NCI-H1048 (cell line): ENCODE data around the gene TIMM44.
"Not testable (repeated sequence)": the region's sequence is repeated elsewhere in the genome, so short reads cannot be mapped to it uniquely, and the experiment has no call there.

Source experiments
- DNase-seq: peaks from one replicate; lab custom pipeline; 2025; lab: John Stamatoyannopoulos, UW

The TIMM44 gene

DNA sequence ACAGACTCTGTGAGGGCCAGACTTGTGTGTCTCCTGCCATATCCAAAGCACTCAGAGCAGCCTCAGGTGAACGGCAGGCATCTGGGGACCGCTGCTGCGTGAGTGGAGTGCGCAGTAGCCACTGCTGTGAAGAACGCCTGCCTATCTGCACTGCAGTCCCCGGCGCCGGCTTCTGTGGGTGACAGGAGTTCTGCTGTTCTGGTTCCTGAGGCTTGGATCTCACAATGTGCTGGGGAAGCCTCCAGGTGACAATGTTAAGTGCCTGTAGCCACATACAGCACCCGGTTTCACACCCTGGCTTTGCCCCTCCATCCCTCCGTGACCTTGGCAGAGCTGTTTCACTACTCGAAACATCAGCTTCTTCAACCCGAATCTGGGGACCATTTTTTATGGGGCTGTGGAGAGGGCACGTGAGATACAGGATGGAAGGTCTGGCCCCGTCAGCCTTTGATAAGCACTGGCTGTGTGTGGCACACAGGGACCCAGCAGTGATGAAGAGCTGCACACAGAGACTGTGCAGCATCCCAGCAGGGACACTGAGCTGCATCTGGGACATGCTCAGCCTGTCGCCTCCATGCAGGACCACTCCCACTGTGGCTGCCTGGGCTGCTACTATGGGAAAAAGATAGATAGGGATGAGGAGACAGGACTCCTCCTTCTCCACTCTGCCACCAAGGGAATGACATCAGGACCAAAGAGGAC lies 33.7 kb upstream of the TIMM44 start:
- DNase-seq, result no peak

DNA sequence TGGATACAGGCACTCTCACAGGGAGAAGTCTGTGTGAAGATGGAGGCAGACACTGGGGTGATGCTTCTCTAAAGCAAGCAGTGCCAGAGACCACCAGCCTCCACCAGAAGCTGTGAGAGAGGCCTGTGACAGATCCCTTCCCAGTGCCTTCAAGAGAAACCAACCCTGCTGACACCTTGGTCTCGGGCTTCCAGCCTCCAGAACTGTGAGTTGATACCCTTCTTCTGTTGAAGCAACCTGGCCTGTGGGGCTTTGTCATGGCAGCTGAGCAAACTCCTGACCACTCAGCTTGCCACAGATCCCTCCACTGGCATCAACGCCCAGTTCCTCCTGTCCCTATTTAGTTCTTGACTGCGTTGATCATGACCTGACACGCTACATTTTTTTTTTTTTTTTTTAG lies 33.0 kb upstream of the TIMM44 start:
- DNase-seq, result no peak

DNA sequence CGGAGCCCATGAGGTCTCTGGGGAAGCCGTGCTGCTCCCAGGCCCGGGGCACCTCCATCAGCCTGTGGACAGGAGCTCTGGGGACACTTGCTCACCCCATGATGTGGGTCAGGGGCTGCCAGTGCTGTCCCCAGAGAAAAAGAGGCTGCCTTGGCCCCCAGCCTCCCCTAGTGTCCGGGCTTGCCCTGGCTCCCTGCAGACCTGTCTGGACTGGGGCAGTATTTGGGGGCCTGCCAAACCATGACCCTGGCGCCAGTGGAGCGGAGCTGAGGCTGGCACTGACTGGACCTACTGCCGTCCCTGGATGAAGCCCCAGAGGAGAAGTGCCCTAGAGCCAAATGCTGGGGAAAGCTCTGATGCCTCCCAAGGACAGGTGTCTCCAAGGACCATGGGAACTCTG lies 31.6 kb upstream of the TIMM44 start:
- DNase-seq, result no peak

DNA sequence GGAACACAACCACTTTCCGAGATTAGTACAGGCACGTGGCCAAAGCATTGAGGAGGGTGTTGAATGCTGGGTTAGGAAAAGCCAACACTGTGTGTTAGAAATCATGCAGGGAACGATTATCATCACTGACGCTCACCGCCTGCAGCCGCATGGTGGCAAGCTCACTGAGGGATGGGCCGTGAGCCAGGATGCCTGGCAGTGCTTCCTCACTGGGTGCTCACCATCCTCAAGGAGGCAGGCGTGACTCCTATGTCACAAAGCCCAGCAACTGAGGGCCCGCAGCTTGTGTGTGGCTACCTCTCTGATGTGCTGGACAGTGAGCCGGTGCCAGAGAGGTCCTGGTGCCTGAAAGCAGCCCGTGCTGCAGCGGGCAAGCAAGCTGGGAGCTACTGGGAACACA lies 30.4 kb upstream of the TIMM44 start:
- DNase-seq, result no peak

DNA sequence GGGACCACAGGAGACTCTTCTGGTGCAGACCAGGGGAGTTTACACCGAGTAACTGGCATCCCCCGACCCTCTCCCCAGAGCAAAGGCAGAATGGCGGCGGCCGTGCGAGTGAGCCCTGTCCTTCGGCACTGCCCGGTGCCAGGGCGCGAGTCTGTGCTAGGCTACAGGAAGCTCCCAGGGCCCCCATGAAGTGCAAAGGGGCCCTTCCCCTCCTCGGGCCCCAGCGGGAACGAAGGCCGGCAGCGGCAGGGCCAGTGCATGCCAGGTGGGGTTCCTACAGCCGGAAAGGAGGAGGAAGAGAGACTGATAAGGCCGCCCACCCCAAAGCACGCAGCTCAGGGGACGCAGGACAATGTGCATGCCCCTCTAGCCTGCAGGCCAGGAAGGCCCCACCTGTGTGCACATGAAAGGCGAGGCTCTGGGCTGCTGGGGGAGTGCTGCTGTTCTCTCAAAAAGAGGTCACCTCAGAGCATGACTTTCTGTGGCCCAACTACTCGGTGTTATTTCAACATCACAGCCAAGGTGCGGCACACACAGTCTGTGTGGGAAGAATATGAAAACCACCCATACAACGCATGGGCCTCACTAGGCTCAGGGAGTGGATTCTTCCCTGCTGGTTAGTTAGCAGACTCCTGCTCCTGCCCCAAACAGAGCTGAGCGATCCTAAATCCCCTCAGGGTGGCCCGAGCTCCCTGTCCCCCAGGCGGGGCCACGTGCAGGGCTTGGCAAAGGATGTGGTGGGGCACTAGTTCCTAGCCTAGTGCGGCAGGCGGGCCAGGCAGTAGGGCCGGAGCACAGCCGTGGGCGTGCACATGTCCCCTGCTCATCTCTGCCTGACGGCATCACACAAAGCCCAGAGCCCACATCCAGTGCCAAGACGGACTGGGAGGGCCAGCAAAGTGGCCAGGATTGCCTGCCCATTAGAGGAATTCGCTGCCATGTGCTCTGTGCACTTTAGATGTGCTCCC lies 28.4 kb upstream of the TIMM44 start:
- DNase-seq, result no peak

DNA sequence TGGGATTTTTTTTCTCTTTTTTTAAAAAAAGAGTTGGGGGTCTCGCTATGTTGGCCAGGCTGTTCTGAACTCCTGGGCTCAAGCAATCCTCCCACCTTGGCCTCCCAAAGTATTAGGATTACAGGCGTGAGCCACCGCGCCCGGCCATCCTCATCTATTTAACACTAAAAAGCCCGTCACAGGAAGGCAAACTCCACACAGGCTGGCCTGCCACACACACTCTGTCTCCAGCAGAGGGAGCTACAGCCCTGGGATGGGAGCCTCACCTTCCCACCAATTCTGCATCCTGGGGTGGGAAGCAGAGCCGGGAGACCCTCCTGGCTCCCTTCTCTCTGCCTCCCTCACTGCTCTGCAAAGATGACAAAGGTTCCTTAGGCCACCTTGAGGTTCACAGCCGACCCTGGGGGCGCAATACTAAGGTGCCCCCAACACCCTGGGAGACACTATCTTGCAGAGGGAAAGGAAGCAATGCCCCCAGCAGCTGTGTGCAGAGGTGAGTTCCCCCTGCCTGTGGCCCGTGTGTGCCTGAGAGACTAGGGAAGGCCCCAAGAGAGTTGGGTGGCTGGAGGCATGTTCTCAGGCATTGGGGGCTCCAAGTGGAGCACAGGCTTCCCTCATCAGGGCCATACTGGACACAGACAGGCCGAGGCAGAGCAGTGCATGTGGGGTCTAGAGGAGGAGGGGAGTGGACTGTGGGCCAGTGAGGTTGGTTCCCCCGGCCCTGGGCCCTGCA lies 27.4 kb upstream of the TIMM44 start:
- DNase-seq, result no peak

DNA sequence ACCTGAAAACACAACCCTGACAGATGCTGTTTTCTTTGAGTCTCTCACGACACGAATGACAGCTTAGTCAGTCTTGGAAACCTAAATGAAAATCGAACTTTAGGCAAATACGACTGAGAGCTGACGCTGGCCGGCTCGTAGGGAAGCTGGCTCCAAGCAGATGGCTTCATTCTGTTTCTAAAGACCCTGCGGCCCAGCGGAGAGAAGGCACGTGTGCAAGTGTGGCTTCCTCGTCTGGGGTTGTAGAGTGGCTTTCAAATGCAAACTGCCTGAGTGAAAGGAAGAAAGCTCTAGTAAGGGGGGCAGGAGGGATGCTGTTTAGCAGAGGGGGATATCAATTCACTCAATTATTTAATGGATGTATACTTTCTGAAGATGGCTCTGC lies 26.1 kb upstream of the TIMM44 start:
- no peak for DNase-seq

DNA sequence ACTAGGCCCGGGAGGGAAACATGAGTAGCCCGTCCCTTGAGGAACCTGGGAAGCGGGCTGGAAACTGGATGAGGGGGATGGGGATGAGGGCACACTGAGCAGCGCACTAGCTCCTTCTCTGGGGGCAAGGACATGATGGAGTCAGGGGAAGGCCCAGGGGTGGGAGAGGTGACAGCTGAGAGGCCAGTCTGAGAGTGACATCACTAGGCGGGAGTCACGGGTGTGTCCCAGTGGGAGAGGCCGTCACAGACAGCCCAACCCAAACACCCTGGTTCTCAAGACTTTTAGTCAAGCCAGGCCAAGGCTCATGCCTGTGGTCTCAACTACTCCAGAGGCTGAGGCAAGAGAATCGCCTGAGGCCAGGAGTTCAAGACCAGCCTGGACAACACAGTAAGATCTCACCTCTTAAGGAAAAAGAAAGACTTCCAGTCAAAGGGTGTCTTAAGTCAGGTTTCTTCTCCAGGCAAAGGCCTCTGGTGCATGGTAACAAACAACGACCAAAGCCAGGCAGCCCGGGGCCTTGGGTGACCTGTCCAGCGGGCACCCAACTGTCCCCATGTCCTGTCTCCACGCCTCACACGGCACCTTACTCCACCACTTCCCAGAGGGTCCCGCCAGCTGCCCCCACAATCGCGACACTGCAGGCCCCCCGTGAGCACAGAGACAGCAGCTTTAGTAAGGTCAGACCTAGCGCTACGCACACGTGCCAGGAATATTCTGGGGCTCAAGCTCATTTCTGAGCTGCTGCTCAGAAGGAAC lies 25.5 kb upstream of the TIMM44 start:
- DNase-seq, result no peak

DNA sequence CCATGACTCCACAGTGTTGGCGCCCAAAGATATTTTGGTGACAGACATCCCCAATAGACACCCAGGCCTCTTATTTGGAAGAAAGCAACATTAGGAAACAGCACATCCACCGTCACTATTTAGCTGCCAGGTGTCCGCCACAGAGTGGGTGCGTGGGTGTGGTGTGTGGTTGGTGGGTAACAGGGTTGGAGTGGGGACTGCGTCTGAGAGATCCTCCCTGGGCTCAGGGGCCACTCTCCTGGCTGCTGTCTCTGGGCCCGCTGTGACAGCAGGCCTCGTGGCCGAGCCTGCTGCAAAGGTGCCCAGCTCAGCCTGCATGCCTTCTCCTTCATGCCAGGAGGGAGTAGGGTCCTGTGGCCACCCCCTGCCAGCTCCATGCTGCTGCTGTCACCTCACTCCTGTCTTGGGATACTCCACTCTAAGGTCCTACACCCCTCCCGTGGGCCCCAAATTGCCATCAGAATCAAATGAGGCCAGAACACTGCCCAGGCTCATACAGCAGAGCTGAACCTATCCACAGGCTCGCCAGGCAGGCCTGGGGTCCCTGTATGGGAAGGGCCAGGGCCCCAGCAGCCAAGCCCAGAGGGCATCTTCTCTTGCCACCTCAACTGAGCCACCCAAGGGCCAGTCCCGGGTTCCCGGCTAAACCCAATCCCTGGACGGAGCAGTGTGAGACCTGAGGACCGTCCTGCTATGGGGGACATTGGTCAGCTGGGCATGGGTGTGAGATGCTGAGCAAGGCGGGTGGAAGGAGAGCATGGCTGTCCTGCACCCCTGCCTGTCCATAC lies 24.7 kb upstream of the TIMM44 start:
- DNase-seq, result no peak

DNA sequence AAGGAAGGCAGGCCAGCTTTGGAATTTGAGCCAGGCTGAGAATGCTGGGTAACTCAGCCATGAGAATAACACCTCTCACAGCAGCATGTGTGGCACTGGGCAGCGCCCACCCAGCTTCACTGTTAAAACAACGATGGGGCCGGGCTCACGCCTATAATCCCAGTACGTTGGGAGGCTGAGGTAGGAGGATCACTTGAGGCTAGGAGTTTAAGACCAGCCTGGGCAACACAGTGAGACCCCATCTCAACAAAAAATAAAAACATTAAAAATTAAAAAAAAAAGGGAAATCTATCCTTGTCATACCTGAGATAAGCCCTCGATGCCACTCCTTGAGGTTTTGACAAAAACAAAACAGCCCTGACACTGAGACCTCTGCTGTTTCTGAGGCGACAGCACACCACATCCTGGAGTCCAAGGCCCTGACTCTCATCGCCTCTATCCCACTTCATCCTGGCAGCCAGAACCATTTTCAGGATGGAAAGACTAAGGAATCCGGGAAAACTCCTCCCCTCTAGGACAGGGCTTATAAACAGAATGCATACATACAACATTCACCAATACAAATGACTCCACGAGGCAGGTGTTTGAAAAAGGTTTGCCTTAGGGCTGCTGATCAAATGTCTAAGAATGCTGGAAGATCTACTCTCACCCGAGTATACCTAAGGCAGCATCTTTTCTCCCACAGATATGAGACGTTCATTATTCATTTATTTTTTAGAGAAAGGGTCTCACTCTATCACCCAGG lies 22.6 kb upstream of the TIMM44 start:
- no peak for DNase-seq

DNA sequence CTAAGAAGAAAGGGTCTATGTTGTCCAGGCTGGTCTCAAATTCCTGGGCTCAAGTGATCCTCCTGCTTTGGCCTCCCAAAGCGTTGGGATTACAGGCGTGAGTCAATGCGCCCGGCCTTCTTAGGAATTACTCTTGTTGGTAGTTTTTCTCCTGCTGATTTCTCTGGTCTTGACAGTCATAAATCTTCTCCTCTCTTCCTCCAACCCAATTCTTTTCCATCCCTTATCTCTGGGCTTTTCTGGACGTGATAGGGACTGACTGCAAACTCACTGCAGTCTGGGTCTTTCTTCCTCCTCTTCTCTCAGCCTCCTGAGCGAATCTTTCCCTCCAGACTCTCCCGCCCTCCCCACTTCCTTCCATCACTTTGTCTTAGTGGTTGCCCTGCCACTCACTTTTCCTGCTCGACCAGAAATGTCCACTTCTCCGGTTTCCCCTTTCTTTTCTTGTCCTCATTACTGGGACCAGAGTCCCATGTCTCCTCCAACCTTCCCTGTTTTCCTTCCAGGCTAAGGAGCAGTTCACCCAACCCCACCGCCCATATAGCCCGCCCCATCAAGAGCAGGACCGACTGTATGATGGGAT lies 21.9 kb upstream of the TIMM44 start:
- DNase-seq, result no peak

DNA sequence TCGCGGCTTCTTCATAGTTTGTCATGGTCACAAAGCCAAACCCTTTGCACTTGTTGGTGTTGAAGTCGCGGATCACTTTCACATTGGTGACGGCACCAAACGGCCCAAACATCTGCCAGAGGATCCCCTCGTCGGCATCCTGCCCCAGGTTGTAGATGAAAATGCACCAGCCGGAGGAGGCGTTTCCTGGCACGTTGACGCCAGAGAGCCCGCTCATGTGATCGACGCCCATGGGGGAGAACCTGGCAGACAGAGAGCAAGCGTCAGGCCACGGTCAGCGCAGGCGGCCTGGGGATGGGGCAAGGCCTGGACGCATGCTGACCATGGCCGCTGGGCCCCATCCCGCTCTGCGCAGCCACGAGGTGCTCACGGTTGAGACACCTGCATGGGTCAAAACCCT lies 20.1 kb upstream of the TIMM44 start:
- DNase-seq, result no peak

DNA sequence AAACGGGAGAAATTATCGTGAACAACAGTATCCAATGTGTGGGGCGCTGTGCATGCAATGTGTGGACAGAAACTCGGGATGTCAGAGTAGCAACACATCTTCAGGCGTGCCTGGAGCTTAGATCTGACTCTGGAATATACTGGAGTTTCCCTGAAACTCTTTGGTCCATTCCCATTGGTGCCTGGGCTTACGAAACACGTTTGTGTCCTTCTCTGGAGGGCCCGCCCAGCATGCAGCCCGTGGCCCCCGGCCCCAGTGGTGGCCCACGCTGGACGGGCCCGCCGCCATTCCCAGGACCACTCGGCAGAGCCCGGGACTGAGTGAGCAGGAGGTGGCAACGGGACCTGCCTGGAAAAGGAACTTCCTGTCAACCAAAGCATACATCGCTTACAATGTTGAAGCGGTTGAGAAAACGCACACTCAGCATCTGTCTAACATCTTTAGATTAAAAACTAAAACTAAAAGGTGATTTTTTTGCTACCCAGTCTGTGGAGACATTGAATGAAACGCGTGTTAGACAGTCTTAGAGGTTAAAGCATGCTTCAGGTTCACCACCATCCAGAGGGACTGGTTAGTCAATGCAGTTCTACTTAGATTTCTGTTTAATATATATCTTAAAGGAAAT lies 19.3 kb upstream of the TIMM44 start:
- DNase-seq, result no peak

DNA sequence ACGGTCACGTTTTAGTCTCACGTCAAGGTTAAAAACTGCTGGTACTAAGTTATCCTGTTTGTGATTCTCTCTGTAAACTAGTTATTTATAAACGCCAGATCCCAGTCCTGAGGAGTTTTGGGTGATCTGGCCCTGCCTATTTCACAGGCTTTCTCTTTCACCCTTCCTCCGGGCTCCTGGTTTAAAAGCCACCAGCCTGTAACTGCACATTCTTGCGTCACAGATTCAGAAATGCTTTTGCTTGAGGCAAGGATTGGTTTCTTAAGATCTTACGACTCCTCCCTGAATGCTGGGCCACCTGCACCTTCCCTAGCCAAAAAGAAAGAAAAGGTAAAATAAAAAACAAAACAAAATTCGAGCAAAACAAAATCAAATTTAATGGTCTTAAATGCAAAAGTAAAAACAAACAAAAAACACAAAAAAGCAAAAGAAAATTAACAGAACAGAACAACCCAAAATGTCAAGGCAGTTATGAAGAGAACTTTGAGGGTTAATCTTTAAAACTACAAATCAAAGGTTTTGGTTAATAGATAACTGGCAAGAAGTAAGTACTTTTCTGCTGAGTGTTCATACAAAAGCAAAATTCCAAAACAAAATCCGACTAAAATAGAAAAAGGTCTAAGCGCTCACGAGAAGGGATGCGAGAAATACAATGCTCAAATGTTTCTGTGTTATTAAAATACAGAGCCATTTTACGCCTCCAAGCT lies 18.6 kb upstream of the TIMM44 start:
- no peak for DNase-seq

DNA sequence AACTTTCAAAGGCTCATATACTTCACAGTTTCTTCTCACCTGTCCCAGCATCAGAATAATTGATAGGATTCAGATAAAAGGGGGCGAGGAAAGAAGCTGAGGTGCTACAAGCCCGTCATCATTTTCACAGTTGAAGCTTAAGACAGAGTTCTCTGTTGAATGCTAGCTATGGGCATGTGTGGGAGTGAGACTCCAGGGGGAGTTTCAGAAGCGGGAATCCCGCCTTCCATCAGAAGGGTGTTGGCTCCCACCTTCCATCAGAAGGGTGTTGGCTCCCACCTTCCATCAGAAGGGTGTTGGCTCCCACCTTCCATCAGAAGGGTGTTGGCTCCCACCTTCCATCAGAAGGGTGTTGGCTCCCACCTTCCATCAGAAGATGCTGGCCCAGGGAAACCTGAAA lies 17.6 kb upstream of the TIMM44 start:
- not testable (repeated sequence) for DNase-seq

DNA sequence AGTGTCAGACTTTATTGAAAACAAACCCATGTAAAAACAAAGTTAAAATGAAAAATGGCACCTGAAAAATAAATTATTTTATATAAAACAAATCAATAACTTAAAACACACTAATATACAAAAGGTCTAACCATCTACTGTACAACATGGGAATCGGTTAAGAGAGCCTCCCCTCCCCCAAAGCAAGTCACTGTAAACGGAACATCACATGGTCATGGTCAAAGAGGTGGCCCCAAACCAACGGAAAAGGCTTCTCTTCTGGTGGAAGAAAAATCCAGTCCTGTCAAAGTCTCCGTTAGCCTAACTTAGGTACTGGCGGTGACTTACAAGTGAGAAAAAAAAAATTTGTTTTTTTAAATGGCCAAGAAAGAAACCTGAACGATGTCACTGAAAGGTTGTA lies 15.7 kb upstream of the TIMM44 start:
- no peak for DNase-seq

DNA sequence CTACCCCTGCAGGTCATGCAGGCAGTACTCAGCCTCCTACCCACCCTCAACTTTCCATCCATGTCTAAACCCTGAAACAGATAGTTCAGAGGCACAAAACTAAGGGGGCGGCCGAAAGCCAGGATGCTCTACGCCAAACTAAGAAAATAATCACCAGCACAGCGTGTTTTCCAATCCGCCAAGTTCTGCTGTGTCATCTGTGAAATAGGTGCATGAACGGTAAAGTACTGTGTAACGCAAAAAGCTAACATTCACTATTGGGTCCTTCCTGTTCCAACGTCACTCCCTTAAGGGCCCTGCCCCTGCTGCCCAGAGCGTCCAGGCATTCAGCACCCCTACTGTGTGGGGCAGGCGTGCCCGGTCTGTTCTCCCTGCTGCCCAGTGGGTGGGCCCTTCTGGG lies 12.2 kb upstream of the TIMM44 start:
- no peak for DNase-seq

DNA sequence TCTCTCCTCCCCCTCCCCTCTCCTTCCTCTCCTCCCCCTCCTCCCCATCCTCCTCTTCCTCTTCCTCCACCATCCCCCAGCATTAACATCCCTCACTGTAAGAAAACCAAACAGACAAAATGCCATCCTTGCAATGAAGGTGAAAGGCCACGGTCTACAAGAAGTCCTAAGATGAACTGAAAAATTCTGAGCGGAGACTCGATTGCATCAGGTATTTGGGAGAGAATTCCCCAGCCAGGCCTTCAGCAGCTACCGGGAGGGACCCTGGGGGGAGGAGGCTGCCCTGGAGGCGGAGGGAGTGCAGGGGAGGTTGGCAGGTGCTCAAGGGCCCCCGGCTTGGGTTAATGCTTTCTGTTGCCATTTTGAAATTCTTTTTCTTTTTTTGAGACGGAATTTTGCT lies 10.1 kb upstream of the TIMM44 start:
- no peak for DNase-seq

DNA sequence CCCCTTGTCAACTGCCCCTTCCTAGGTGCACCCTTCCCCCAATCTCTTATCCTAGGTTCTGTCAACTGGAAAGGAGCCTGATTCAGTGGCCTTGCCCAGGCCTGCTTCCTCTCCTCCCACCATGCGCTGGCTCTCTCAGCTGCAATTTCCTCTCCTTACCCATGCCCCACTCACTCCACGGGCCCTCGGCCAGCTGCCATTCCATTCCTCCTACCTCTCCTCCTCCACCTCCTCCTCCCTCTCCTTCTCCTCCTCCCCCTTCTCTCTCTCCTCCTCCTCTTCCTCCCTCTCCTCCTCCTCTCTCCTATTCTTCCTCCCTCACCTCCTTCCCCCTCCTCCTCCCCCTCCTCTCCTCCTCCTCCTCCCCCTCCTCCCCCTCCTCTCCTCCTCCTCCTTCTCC lies 9.6 kb upstream of the TIMM44 start:
- DNase-seq, result no peak
